Kidney (tissue), 14 donors: ENCODE data around the gene SBNO1. TPM values are rescaled to one million over a fixed set of nuclear protein-coding genes. Genes with fewer than 3 reads are reported as not detected.

ENCODE experiments used
- DNase-seq, 5 donors: peaks; one replicate each; pipeline ENCODE4 v3.0.0-alpha.2; 2013 to 2020
- FAIRE-seq: peaks from 2 replicates; lab custom pipeline; 2012; peaks lifted over from hg19 to GRCh38; lab: Jason Lieb, UNC
- H3K27ac ChIP-seq, 2 donors: one replicate each; pipeline ENCODE4 v1.7.0; 2013; ENCODE audit warnings: low read depth in 2 of 2, low read length in 2 of 2, inconsistent platforms in 1 of 2
- H3K27me3 ChIP-seq: one replicate; pipeline ENCODE4 v1.7.1; 2013; ENCODE audit warnings: low read length, inconsistent platforms; ENCODE audit not compliant: control insufficient read depth, insufficient read depth
- H3K36me3 ChIP-seq, 3 donors: one replicate each; pipeline versions ENCODE4 v1.7.0 to v1.7.1; 2013; ENCODE audit warnings: low read length in 3 of 3, control low read depth in 1 of 3, inconsistent platforms in 1 of 3; ENCODE audit not compliant: insufficient read depth in 3 of 3, control insufficient read depth in 2 of 3
- H3K4me1 ChIP-seq, 3 donors: one replicate each; pipeline versions ENCODE4 v1.7.0 to v1.7.1; 2013; ENCODE audit warnings: low read length in 3 of 3, inconsistent platforms in 1 of 3, low read depth in 1 of 3; ENCODE audit not compliant: control insufficient read depth in 2 of 3, insufficient read depth in 2 of 3
- H3K4me3 ChIP-seq, 3 donors: one replicate each; pipeline versions ENCODE4 v1.7.0 to v1.8.1; 2013; ENCODE audit warnings: low read length in 3 of 3, control low read depth in 1 of 3, inconsistent platforms in 1 of 3
- H3K9ac ChIP-seq, 3 donors: one replicate each; pipeline versions ENCODE4 v1.7.0 to v1.7.1; 2013; ENCODE audit warnings: low read length in 3 of 3, control low read depth in 1 of 3, inconsistent platforms in 1 of 3
- H3K9me3 ChIP-seq, 3 donors: one replicate each; pipeline versions ENCODE4 v1.7.0 to v1.7.1; 2013; ENCODE audit warnings: low read length in 3 of 3, control low read depth in 1 of 3, inconsistent platforms in 1 of 3; ENCODE audit not compliant: control insufficient read depth in 2 of 3, insufficient read depth in 1 of 3
- CTCF ChIP-seq: IDR thresholded peaks from 3 replicates; pipeline ENCODE4 v1.5.1; 2012; ENCODE audit warnings: mild to moderate bottlenecking, moderate library complexity, borderline replicate concordance; ENCODE audit not compliant: insufficient read depth; ENCODE audit errors: extremely low read depth
- intact Hi-C: fragments of 100-400 bp; cut with DNase I; formaldehyde crosslinking; loops from one replicate; pipeline ENCODE4 v1.11.1; 2022
- polyA plus RNA-seq: library from polyadenylated mRNA; stranded (reverse); fragments of 350-450 nt; fragmentation: Illumina TruSeq; extraction: RNeasy Lipid Tissue Mini Kit (QIAGEN cat#74804); gene quantifications from one replicate; pipeline ENCODE4 v1.2.3, GENCODE V29; 2014; ENCODE audit warnings: low read depth, low replicate concordance; ENCODE audit not compliant: insufficient read depth
- total RNA-seq: library from RNA; stranded (reverse); fragmentation: NEBNext Ultra II Directional; extraction: Animal tissue kit (Norgen Biotek cat#: 25700); gene quantifications from one replicate; pipeline ENCODE4 v1.2.1, GENCODE V29; 2021
- donor health status: control.
- donor health status: control.
- donor health status: control.
- donor health status: control.
- donor health status: control.
- donor health status: DM: yes; HTN: yes; CAD: no.
- donor health status: Normal renal cell carcinoma (clear cell type).

Gene SBNO1
- total and polyA plus RNA-seq, 2 donors from 2014 or later = 4.3 to 32.0 TPM

DNA sequence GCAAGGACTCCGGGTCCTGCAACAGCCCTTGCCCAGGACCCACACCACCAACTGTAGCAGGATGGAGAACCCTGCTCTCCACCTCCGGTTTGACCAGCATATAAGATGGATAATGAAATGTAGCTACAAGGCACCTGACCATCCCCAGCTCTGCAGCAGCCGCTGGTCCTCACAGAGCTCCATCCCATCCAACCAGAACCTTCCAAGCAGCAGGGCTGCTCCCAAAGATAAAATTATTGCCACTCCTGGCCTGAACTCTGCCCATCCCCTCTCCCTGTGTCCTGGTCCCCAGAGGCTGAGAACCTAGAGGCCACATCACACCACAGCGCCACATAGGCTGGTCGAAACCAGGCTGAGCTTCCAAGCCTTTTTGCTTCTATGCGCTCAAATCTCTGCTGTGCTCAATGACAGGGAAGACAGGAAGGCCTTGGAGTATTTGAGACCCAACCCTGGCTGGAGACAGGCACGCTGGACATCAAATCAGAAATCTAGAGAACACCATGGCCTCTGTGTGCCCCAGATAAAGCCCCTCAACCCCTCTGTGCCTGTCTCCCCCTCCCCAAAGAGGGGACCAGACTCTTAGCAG, 97.2 kb downstream of the SBNO1 start:
- Histone ChIP-seq H3K36me3 (peaks cover 0 to 8% (median 5%) of the 10 kb centered on the region in 3 donors), H3K4me3 (no peak overlapping the region), H3K4me1 (peaks cover 0 to 22% (median 0%) of the 10 kb centered on the region in 3 donors), H3K9me3 (no peaks in the 10 kb centered on the region), H3K27me3 (no peaks in the 10 kb centered on the region), H3K27ac (no peak overlapping the region), H3K9ac (no peak overlapping the region)
- FAIRE-seq (no peak), DNase-seq (no peak)
- no peak for TF ChIP-seq CTCF
- intact Hi-C loops = no loop called here

- Histone ChIP-seq H3K9me3 (no peaks in the 10 kb centered on the region), H3K27ac (no peak overlapping the region), H3K9ac (no peak overlapping the region), H3K27me3 (no peaks in the 10 kb centered on the region), H3K4me1 (peaks cover 0 to 20% (median 0%) of the 10 kb centered on the region in 3 donors), H3K36me3 (peaks cover 0 to 9% (median 8%) of the 10 kb centered on the region in 3 donors), H3K4me3 (no peak overlapping the region)
- peak in 1 of 5 donors; percentile 59 for DNase-seq
- FAIRE-seq = no peak
- no peak for TF ChIP-seq CTCF
- intact Hi-C loops = no loop called here
Measured at GRCh38 chr12:123266679-123267277, 97.9 kb downstream of the SBNO1 start.

DNA sequence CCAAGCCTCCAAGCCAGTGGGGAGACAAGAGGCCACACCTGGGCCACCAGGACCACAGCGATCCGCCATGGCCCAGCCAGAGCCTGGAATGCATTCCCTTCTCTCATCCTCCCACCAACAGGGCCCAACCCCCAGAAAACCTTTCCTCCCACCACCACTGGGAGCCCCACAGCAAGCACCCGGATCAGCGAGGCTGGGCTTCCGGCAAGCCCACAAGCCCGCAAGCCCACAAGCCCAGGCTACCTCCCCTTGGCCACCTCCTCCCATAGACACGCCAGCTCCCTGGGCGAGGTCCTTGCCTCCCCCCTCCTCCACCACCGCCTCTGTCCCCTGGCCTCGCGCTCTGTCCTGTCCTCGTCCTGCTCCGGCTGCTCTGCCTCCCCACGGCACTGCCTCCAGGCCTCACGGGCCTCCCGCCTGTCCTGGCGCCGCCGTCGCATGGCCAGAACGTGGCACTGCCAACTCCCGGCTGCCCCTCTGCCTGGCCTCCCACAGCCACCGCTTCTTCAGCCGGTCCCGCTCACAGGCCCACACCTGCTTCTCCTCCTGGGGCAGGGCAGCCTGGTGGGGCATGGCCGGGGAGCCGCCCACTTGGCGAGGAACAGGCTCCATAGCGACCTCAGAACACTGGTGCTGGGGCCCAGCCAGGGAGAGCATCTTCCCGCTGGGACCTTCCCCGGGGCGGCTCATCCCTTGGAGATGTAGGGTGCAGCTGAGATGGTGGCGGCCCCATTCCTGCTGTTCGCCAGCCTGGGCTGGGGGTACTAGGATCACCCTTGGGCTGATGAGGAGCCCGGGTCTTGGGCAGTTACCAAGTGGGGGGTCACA, 98.6 kb downstream of the SBNO1 start:
- no peak for FAIRE-seq
- peaks cover 2 to 11% (median 9%) of the 10 kb centered on the region in 3 donors for H3K36me3 ChIP-seq
- no peak for TF ChIP-seq CTCF
- H3K9ac ChIP-seq = no peak overlapping the region
- no peak overlapping the region for H3K27ac ChIP-seq
- no peak overlapping the region for H3K4me3 ChIP-seq
- H3K9me3 ChIP-seq = no peaks in the 10 kb centered on the region
- peak in 1 of 5 donors; percentile 72 for DNase-seq
- H3K4me1 ChIP-seq = peaks cover 0 to 20% (median 0%) of the 10 kb centered on the region in 3 donors
- H3K27me3 ChIP-seq = no peaks in the 10 kb centered on the region
- intact Hi-C loops = no loop called here
